Fibroblast of mammary gland (primary cell): ENCODE data around the gene DIS3L2.

ENCODE experiments used
- DNase-seq: peaks from one replicate; pipeline ENCODE4 v3.0.0-alpha.2; 2010; ENCODE audit warnings: low read depth
- H3K4me3 ChIP-seq: 2 replicates; pipeline ENCODE4 v1.5.1; 2011; ENCODE audit warnings: low read depth, mild to moderate bottlenecking, low read length, moderate library complexity; ENCODE audit not compliant: control insufficient read depth
- CTCF ChIP-seq: conservative IDR thresholded peaks from 2 replicates; pipeline ENCODE4 v1.5.1; 2011; ENCODE audit warnings: low read depth, low read length, inconsistent platforms; ENCODE audit not compliant: control insufficient read depth, insufficient read depth

Gene DIS3L2

GRCh38 chr2:232085826-232086425 is 124.4 kb downstream of the DIS3L2 start:
- no peak overlapping the region for H3K4me3 ChIP-seq
- DNase-seq = no peak
- TF ChIP-seq CTCF = no peak

GRCh38 chr2:232088771-232089170 is 127.3 kb downstream of the DIS3L2 start:
- H3K4me3 ChIP-seq = no peak overlapping the region
- TF ChIP-seq CTCF = no peak
- DNase-seq = peak; percentile 25

- no peak for TF ChIP-seq CTCF
- DNase-seq = no peak
- no peak overlapping the region for H3K4me3 ChIP-seq
Observed at GRCh38 chr2:232094201-232094600, 132.7 kb downstream of the DIS3L2 start.

- TF ChIP-seq CTCF = no peak
- no peak for DNase-seq
- no peak overlapping the region for H3K4me3 ChIP-seq
Observed at GRCh38 chr2:232094883-232095282, 133.4 kb downstream of the DIS3L2 start.

GRCh38 chr2:232097260-232097659 is 135.7 kb downstream of the DIS3L2 start:
- no peak for DNase-seq
- TF ChIP-seq CTCF = no peak
- H3K4me3 ChIP-seq = no peak overlapping the region

GRCh38 chr2:232097758-232098157 is 136.2 kb downstream of the DIS3L2 start:
- no peak for TF ChIP-seq CTCF
- no peak for DNase-seq
- no peak overlapping the region for H3K4me3 ChIP-seq

GRCh38 chr2:232102380-232102779 is 140.9 kb downstream of the DIS3L2 start:
- no peak overlapping the region for H3K4me3 ChIP-seq
- no peak for TF ChIP-seq CTCF
- no peak for DNase-seq
